Stomach (tissue), 9 donors: ENCODE measurements around the gene CDC27. TPM values are rescaled to one million over a fixed set of nuclear protein-coding genes. Genes with fewer than 3 reads are reported as not detected.

Source experiments
- DNase-seq, 2 donors: peaks; one replicate each; pipeline versions ENCODE4 v3.0.0 to v3.0.0-alpha.2; 2013 to 2019
- H3K27ac ChIP-seq, 5 donors: fragments of 200-600 bp in 4 of 5; sonication (generic) in 4 of 5; one replicate each; pipeline ENCODE4 v1.5.1; 2013 to 2019; ENCODE audit warnings: mild to moderate bottlenecking in 1 of 5, moderate library complexity in 1 of 5
- H3K27me3 ChIP-seq, 3 donors: fragments of 200-600 bp; sonication (generic); one replicate each; pipeline ENCODE4 v1.5.1; 2017 to 2019; ENCODE audit warnings: mixed run types in 1 of 3
- H3K36me3 ChIP-seq, 4 donors: fragments of 200-600 bp; sonication (generic); 1 replicate in 3 of 4; 2 replicates in 1 of 4; pipeline ENCODE4 v1.5.1; 2016 to 2019
- H3K4me1 ChIP-seq, 4 donors: fragments of 200-600 bp; sonication (generic); one replicate each; pipeline ENCODE4 v1.5.1; 2016 to 2019
- H3K4me3 ChIP-seq, 4 donors: fragments of 200-600 bp; sonication (generic) in 3 of 4; one replicate each; pipeline ENCODE4 v1.5.1; 2016 to 2019; ENCODE audit warnings: mild to moderate bottlenecking in 1 of 4
- H3K9me3 ChIP-seq, 4 donors: fragments of 200-600 bp; sonication (generic); one replicate each; pipeline ENCODE4 v1.5.1; 2016 to 2019
- CTCF ChIP-seq, 7 experiments: fragments of 450-650 bp in 4 of 7; fragments of 200-600 bp in 3 of 7; sonication (generic) in 3 of 7; IDR thresholded peaks; one replicate each; pipeline ENCODE4 v1.5.1; 2016 to 2019; ENCODE audit warnings: antibody characterized with exemption in 7 of 7, control low read depth in 2 of 7, mild to moderate bottlenecking in 1 of 7
- EP300 ChIP-seq: sonication (generic); formaldehyde crosslinking; IDR thresholded peaks from one replicate; pipeline ENCODE4 v1.6.1; 2017; ENCODE audit warnings: antibody characterized with exemption
- POLR2A ChIP-seq, 4 donors: fragments of 450-650 bp; IDR thresholded peaks; one replicate each; pipeline ENCODE4 v1.6.1; 2016; ENCODE audit warnings: antibody characterized with exemption in 4 of 4, control low read depth in 2 of 4, mild to moderate bottlenecking in 1 of 4, moderate library complexity in 1 of 4
- POLR2AphosphoS5 ChIP-seq, 3 donors: sonication (generic); formaldehyde crosslinking; IDR thresholded peaks; one replicate each; pipeline ENCODE4 v1.6.1; 2016; ENCODE audit warnings: antibody characterized with exemption in 3 of 3
- WGBS, 5 donors: extraction: QIAGEN DNeasy Blood & Tissue Kit in 3 of 5; methylation state at CpG; one replicate each; pipeline versions ENCODE4 v1.1.5 to v1.1.7; 2013 to 2018; 5-methylcytosine and 5-hydroxymethylcytosine counted together
- intact Hi-C: fragments of 100-400 bp; cut with DNase I; formaldehyde crosslinking; loops from one replicate; pipeline ENCODE4 v1.15.1; 2023; ENCODE audit warnings: low total_unique reads
- polyA plus RNA-seq, 3 donors: library from polyadenylated mRNA; stranded (reverse); fragments of 200-250 nt; gene quantifications; one replicate each; pipeline ENCODE4 v1.2.3, GENCODE V29; 2013
- total RNA-seq, 5 donors: library from RNA; depleted of rRNA; stranded (reverse); fragments of >200 nt; gene quantifications; one replicate each; pipeline versions ENCODE4 v1.1.0 to v1.2.3, GENCODE V29; 2014 to 2016
- donor health status: healthy with polysubstance abuse.
- donor health status: Bipolar disorder and iron deficiency.
- donor health status: healthy.

CDC27 gene
- total and polyA plus RNA-seq, 8 donors, result 3.2 to 104 (median 17.1) TPM

- Histone ChIP-seq H3K27me3 (no peaks in the 10 kb centered on the region), H3K9me3 (no peaks in the 10 kb centered on the region), H3K27ac (no peak within 1 kb of the TSS), H3K36me3 (no peaks in the 10 kb centered on the region), H3K4me1 (peaks cover 15 to 32% (median 25%) of the 10 kb centered on the region in 4 donors), H3K4me3 (no peak within 1 kb of the TSS)
- no peak for TF ChIP-seq POLR2AphosphoS5 (IDR thresholded peaks at IDR 0.05)
- no peak for TF ChIP-seq POLR2A (IDR thresholded peaks at IDR 0.05)
- TF ChIP-seq CTCF (IDR thresholded peaks at IDR 0.05), result no peak
- TF ChIP-seq EP300, result no peak
- 78 to 92% (median 87%) methylated on average over 4 to 6 of the region's 6 CpGs for WGBS, 5 donors
- intact Hi-C loops, result no loop called here
- no peak for DNase-seq
Measured at GRCh38 chr17:47208744-47209488, 19.8 kb upstream of the CDC27 start, which contains the start of gene MYL4. MYL4 (plus strand) TSS chr17:47209348; CDS start chr17:47209423, 75 bp downstream.

GRCh38 chr17:47207143-47208067, 18.3 kb upstream of the CDC27 start:
- H3K36me3 ChIP-seq, result no peaks in the 10 kb centered on the region
- TF ChIP-seq EP300 (no peak), POLR2A (IDR thresholded peaks at IDR 0.05) (no peak), CTCF (IDR thresholded peaks at IDR 0.05) (no peak), POLR2AphosphoS5 (IDR thresholded peaks at IDR 0.05) (no peak)
- WGBS, 5 donors, result 77 to 91% (median 88%) methylated on average over 8 of the region's 8 CpGs
- DNase-seq, result no peak
- peak overlapping the region in 1 of 5 donors; percentile 84 for H3K27ac ChIP-seq
- H3K4me3 ChIP-seq, result no peak overlapping the region
- H3K9me3 ChIP-seq, result no peaks in the 10 kb centered on the region
- H3K27me3 ChIP-seq, result no peaks in the 10 kb centered on the region
- peaks cover 19 to 34% (median 27%) of the 10 kb centered on the region in 4 donors for H3K4me1 ChIP-seq
- intact Hi-C loops, result no loop called here

- intact Hi-C loops, result no loop called here
- DNase-seq, result peak; percentile 72 to 89
- TF ChIP-seq POLR2A (IDR thresholded peaks at IDR 0.05) (no peak), CTCF (IDR thresholded peaks at IDR 0.05) (no peak), EP300 (no peak), POLR2AphosphoS5 (IDR thresholded peaks at IDR 0.05) (peak in 2 of 3 donors; percentile 25 to 43)
- Histone ChIP-seq H3K27me3 (no peaks in the 10 kb centered on the region), H3K36me3 (no peaks in the 10 kb centered on the region), H3K4me3 (no peak overlapping the region), H3K9me3 (no peaks in the 10 kb centered on the region), H3K4me1 (peaks cover 19 to 34% (median 27%) of the 10 kb centered on the region in 4 donors), H3K27ac (peak overlapping the region; percentile 60 to 88 (median 82))
- 34 to 42% (median 38%) methylated on average over 9 of the region's 9 CpGs for WGBS, 5 donors
Measured at GRCh38 chr17:47205419-47205963, 16.4 kb upstream of the CDC27 start.
